Measurements from ENCODE around the gene OPCML. TPM values are rescaled to one million over a fixed set of nuclear protein-coding genes. Genes with fewer than 3 reads are reported as not detected.

OPCML gene
- total RNA-seq, 2 donors from 2014 or later, result under 0.01 TPM; not detected in 1

GRCh38 chr11:132712466-132712865, 819.8 kb downstream of the OPCML start:
- WGBS, 2 donors, result 76 to 86% methylated on average over 15 of the region's 15 CpGs
- H3K4me1 ChIP-seq, result no peaks in the 10 kb centered on the region
- H3K4me3 ChIP-seq, result no peak overlapping the region
- no peak overlapping the region for H3K27ac ChIP-seq
- intact Hi-C loops (cut with DNase I), result no loop called here
- no peak for TF ChIP-seq POLR2A (IDR thresholded peaks at IDR 0.05)
- TF ChIP-seq, protein P1, sequence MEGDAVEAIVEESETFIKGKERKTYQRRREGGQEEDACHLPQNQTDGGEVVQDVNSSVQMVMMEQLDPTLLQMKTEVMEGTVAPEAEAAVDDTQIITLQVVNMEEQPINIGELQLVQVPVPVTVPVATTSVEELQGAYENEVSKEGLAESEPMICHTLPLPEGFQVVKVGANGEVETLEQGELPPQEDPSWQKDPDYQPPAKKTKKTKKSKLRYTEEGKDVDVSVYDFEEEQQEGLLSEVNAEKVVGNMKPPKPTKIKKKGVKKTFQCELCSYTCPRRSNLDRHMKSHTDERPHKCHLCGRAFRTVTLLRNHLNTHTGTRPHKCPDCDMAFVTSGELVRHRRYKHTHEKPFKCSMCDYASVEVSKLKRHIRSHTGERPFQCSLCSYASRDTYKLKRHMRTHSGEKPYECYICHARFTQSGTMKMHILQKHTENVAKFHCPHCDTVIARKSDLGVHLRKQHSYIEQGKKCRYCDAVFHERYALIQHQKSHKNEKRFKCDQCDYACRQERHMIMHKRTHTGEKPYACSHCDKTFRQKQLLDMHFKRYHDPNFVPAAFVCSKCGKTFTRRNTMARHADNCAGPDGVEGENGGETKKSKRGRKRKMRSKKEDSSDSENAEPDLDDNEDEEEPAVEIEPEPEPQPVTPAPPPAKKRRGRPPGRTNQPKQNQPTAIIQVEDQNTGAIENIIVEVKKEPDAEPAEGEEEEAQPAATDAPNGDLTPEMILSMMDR (IDR thresholded peaks at IDR 0.05), result no peak
- DNase-seq (no peak), ATAC-seq (no peak)
- no peaks in the 10 kb centered on the region for H3K36me3 ChIP-seq (replicated peaks in 1 of 2; ENCODE audit: insufficient read depth in 1 of 2, low read depth in 2 of 2)
- no peaks in the 10 kb centered on the region for H3K9me3 ChIP-seq
- no peaks in the 10 kb centered on the region for H3K27me3 ChIP-seq

- H3K27ac ChIP-seq, result no peak overlapping the region
- 38 to 40% methylated on average over 5 of the region's 5 CpGs for WGBS, 2 donors
- DNase-seq, result peak in 2 of 4 donors; percentile 24
These were observed 827.4 kb downstream of the OPCML start for GRCh38 chr11:132704781-132705375.

GRCh38 chr11:132692891-132693290, 839.4 kb downstream of the OPCML start:
- intact Hi-C loops (cut with DNase I), result no loop called here
- DNase-seq (no peak), ATAC-seq (no peak)
- no peaks in the 10 kb centered on the region for H3K36me3 ChIP-seq (replicated peaks in 1 of 2; ENCODE audit: insufficient read depth in 1 of 2, low read depth in 2 of 2)
- H3K9me3 ChIP-seq, result no peaks in the 10 kb centered on the region
- no peaks in the 10 kb centered on the region for H3K27me3 ChIP-seq
- WGBS, 2 donors, result 7 to 24% methylated on average over 1 of the region's 1 CpG
- H3K4me3 ChIP-seq, result no peak overlapping the region
- TF ChIP-seq POLR2A (IDR thresholded peaks at IDR 0.05), result no peak
- TF ChIP-seq, protein P1 (IDR thresholded peaks at IDR 0.05), result no peak
- peaks cover 12% of the 10 kb centered on the region for H3K4me1 ChIP-seq
- H3K27ac ChIP-seq, result no peak overlapping the region

More at GRCh38 chr11:132704781-132705375, 827.4 kb downstream of the OPCML start:
- Histone ChIP-seq H3K4me1 (peaks cover 9% of the 10 kb centered on the region), H3K36me3 (replicated peaks in 1 of 2; ENCODE audit: insufficient read depth in 1 of 2, low read depth in 2 of 2) (no peaks in the 10 kb centered on the region), H3K9me3 (peaks cover 0 to 6% (median 0%) of the 10 kb centered on the region in 3 donors), H3K4me3 (no peak overlapping the region), H3K27me3 (no peaks in the 10 kb centered on the region)
- no peak for ATAC-seq
- intact Hi-C loops (cut with DNase I), result no loop called here
- no peak for TF ChIP-seq POLR2A (IDR thresholded peaks at IDR 0.05)
- TF ChIP-seq, protein P1 (IDR thresholded peaks at IDR 0.05), result no peak

DNA sequence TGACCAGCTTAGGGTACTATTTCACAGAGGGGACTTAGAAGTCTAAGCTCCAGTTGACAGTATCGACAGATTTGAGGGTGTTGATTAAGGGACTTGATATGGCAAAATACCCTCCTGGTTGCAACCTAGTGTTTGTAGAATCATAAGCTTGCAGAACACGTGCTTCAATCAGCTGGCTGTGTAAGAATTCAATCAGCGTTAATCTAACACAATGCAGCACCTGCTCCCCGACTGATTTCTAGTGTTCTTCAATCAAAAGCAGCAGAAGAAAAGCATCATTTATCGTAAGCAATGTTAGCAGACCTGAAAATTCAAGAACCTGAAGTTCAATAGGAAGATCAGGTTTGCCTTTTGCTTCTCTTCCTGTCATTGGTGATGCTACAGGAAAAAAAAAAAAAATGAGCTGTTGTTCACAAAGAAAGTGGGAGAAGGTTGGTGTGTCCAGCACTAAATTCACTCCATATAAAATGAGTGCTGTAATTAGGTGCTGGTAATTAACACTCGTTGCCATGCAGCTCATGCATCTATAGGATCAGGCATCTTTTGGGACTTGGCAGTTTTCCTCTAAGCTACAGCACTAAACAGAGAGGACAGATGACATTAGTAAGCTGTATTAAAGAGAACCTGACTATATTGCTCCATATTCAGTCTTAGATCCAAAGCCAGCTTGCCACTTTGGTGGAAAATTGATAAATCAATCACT, 840.3 kb downstream of the OPCML start:
- peaks cover 12% of the 10 kb centered on the region for H3K4me1 ChIP-seq
- H3K4me3 ChIP-seq, result no peak overlapping the region
- intact Hi-C loops (cut with DNase I), result no loop called here
- H3K27me3 ChIP-seq, result no peaks in the 10 kb centered on the region
- DNase-seq (no peak), ATAC-seq (no peak)
- TF ChIP-seq POLR2A (IDR thresholded peaks at IDR 0.05), result no peak
- TF ChIP-seq, protein P1 (IDR thresholded peaks at IDR 0.05), result no peak
- no peaks in the 10 kb centered on the region for H3K36me3 ChIP-seq (replicated peaks in 1 of 2; ENCODE audit: insufficient read depth in 1 of 2, low read depth in 2 of 2)
- 58 to 60% methylated on average over 6 of the region's 6 CpGs for WGBS, 2 donors
- no peak overlapping the region for H3K27ac ChIP-seq
- H3K9me3 ChIP-seq, result no peaks in the 10 kb centered on the region
